HG02885 (cell line): ENCODE results near the gene RNF144B.

Source experiments
- ATAC-seq: cut with Tn5 transposase; IDR thresholded peaks from one replicate; pipeline ENCODE4 v1.9.1; 2021; ENCODE audit warnings: mild to moderate bottlenecking; ENCODE audit not compliant: unreplicated experiment, poor library complexity

RNF144B gene

GRCh38 chr6:18503593-18504231, 116.6 kb downstream of the RNF144B start:
- peak; percentile 81 for ATAC-seq

- no peak for ATAC-seq
Observed at GRCh38 chr6:18504232-18504596, 117.1 kb downstream of the RNF144B start.

- ATAC-seq, result no peak
Observed at GRCh38 chr6:18506382-18507017, 119.3 kb downstream of the RNF144B start.

GRCh38 chr6:18507018-18507415, 119.9 kb downstream of the RNF144B start:
- ATAC-seq, result no peak

- ATAC-seq, result no peak
Observed at GRCh38 chr6:18507561-18507960, 120.4 kb downstream of the RNF144B start.

GRCh38 chr6:18509871-18510643, 122.9 kb downstream of the RNF144B start:
- no peak for ATAC-seq

GRCh38 chr6:18510644-18511033, 123.5 kb downstream of the RNF144B start:
- ATAC-seq, result no peak

GRCh38 chr6:18511211-18511610, 124.1 kb downstream of the RNF144B start:
- no peak for ATAC-seq

GRCh38 chr6:18513253-18513798, 126.2 kb downstream of the RNF144B start:
- ATAC-seq, result no peak

- no peak for ATAC-seq
Observed at GRCh38 chr6:18514180-18514579, 127.0 kb downstream of the RNF144B start.

- no peak for ATAC-seq
Observed at GRCh38 chr6:18515767-18516166, 128.6 kb downstream of the RNF144B start.
